GM19099 (cell line): Measurements from ENCODE around the gene STAT6.
A peak's percentile ranks its signal among the peaks of the same experiment; 100 is the strongest.

Experiments used
- POLR2A ChIP-seq: IDR thresholded peaks from 3 replicates; pipeline ENCODE4 v1.6.1; 2011; ENCODE audit warnings: low read depth; ENCODE audit not compliant: insufficient read length; ENCODE audit errors: extremely low read depth

STAT6 gene

GRCh38 chr12:57099766-57100165 is 11.4 kb downstream of the STAT6 start:
- no peak for TF ChIP-seq POLR2A

GRCh38 chr12:57099047-57099714 is 12.0 kb downstream of the STAT6 start:
- TF ChIP-seq POLR2A: no peak

- TF ChIP-seq POLR2A: no peak
Measured at GRCh38 chr12:57098546-57098945, 12.6 kb downstream of the STAT6 start.

- no peak for TF ChIP-seq POLR2A
Measured at GRCh38 chr12:57097554-57097835, 13.7 kb downstream of the STAT6 start.

GRCh38 chr12:57096748-57097553 is 14.2 kb downstream of the STAT6 start:
- no peak for TF ChIP-seq POLR2A

GRCh38 chr12:57096099-57096572 is 15.0 kb downstream of the STAT6 start:
- no peak for TF ChIP-seq POLR2A

- TF ChIP-seq POLR2A: no peak
Measured at GRCh38 chr12:57095440-57095839, 15.7 kb downstream of the STAT6 start.

- peak; percentile 38 for TF ChIP-seq POLR2A
Measured at GRCh38 chr12:57094208-57095160, 16.7 kb downstream of the STAT6 start.

GRCh38 chr12:57093415-57094207 is 17.6 kb downstream of the STAT6 start:
- TF ChIP-seq POLR2A: peak; percentile 53

- no peak for TF ChIP-seq POLR2A
Measured at GRCh38 chr12:57092876-57093414, 18.2 kb downstream of the STAT6 start.

GRCh38 chr12:57092529-57092862 is 18.7 kb downstream of the STAT6 start:
- no peak for TF ChIP-seq POLR2A

GRCh38 chr12:57091638-57092528 is 19.3 kb downstream of the STAT6 start:
- no peak for TF ChIP-seq POLR2A

- TF ChIP-seq POLR2A: no peak
Measured at GRCh38 chr12:57090924-57091637, 20.1 kb downstream of the STAT6 start.
